GM10248 (cell line): ENCODE results near the gene STXBP6.

Source experiments
- CTCF ChIA-PET: fragments of 300-600 bp; sonication (Branson Sonifier 250); formaldehyde crosslinking; extraction: SDS; loops from one replicate; lab custom pipeline; 2021; ENCODE audit warnings: antibody characterized with exemption; lab: Yijun Ruan, JAX
- POLR2A ChIA-PET: fragments of 350-650 bp; sonication (Branson Sonifier 250); formaldehyde crosslinking; extraction: SDS; loops from one replicate; lab custom pipeline; 2020; ENCODE audit warnings: antibody characterized with exemption; lab: Yijun Ruan, JAX
- DNase-seq: peaks from one replicate; pipeline ENCODE4 v3.0.0; 2012; ENCODE audit errors: extremely low spot score
- TF ChIP-seq, protein P1 (sequence below): IDR thresholded peaks from 2 replicates; pipeline ENCODE4 v1.5.1; 2012; ENCODE audit warnings: mild to moderate bottlenecking, low read depth; ENCODE audit errors: extremely low read depth, missing control alignments, control extremely low read depth

Gene STXBP6

DNA sequence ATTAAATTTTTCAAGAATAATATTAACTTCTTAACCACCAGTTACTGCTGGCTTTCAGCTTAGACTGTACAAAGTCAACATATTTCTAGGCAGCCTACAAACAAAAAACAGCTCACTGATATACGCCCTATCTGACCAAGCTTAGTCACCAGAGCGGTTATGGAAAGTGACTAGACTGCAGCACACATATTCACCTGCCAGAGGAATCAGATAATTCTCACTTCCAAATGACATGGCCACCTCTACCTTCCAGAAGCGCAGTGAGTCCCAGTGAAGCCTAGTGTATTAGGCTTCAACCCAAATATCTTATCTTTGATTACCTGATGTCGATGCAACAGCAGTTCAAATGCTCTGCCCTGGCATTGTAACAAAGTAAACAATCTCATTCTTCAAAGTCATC is 8.5 kb downstream of the STXBP6 start:
- DNase-seq, result no peak
- TF ChIP-seq, protein P1, sequence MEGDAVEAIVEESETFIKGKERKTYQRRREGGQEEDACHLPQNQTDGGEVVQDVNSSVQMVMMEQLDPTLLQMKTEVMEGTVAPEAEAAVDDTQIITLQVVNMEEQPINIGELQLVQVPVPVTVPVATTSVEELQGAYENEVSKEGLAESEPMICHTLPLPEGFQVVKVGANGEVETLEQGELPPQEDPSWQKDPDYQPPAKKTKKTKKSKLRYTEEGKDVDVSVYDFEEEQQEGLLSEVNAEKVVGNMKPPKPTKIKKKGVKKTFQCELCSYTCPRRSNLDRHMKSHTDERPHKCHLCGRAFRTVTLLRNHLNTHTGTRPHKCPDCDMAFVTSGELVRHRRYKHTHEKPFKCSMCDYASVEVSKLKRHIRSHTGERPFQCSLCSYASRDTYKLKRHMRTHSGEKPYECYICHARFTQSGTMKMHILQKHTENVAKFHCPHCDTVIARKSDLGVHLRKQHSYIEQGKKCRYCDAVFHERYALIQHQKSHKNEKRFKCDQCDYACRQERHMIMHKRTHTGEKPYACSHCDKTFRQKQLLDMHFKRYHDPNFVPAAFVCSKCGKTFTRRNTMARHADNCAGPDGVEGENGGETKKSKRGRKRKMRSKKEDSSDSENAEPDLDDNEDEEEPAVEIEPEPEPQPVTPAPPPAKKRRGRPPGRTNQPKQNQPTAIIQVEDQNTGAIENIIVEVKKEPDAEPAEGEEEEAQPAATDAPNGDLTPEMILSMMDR, result no peak
- POLR2A ChIA-PET, result no interaction called here

DNA sequence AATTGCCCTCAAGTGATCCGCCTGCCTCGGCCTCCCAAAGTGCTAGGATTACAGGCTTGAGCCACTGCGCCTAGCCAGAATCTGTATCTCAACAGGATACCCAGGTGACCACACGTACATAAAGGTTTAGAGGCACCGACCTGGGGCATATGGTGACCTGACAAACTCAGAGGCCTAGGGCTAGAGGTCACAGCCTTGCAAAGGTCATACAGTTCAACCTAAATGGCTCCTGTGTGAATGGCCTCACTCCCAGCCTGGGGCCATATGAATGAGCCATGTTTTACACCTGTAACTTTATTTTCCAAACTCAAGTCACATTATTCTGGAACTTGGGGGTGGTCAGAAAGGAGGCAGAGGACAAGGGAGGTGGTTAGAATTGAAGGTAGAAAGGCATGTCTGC is 10.0 kb downstream of the STXBP6 start:
- POLR2A ChIA-PET, result no interaction called here
- CTCF ChIA-PET, result no interaction called here
- TF ChIP-seq, protein P1, result no peak
- DNase-seq, result no peak

More for the DNA sequence above, 8.5 kb downstream of the STXBP6 start:
- CTCF ChIA-PET, result interaction anchor here (1.0 to 1.3 kb wide), 2 partner anchors 12 to 331 kb away, joined by 3 read pairs; no protein-coding TSS in a partner anchor

DNA sequence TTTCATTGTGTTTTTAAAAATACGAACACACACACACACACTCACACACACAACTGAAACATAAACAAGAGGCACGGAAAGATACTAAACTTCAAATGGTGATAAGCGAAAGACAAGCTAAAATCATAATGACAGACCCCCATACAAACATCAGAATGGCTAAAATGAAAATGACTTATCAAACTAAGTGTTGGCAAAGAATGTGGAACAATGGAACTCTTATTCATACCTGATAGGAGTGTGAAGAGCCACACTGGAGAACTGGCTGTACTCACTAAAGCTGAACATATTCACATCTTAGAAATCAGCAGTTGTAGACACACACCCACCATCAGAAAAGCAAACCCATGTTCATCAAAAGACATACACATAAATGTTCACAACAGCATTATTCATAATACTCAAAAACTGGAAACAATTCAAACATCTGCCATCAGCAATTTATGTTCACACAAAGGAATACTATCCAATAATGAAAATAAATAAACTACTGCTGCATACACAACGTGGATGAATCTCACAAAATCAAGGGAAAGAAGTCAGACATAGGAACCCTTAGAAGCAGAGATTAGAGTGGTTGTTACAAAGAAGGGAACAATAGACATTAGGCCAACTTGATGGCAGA is 11.8 kb downstream of the STXBP6 start:
- TF ChIP-seq, protein P1, result no peak
- CTCF ChIA-PET, result no interaction called here
- POLR2A ChIA-PET, result no interaction called here
- DNase-seq, result no peak

DNA sequence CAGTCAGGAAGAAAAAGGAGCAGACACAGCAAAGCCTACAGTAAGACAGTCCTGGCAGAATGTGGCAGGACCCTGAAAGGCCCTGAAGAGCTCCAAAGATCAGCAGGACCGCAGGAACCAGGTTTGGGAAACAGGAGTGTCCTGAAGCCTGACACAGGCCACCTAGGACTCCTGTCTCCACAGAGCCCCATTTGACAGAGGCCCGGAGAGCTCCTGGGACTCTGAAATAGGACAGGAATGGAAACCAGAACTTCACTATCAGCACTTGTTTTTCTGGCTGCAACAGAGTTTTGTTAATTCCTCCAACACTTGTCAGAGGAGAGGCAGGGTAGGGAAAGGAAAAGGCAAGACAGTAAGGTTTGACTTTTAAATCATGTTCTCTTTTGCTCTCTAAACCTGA is 12.9 kb downstream of the STXBP6 start:
- ChIA-PET CTCF (no interaction called here), POLR2A (no interaction called here)
- no peak for DNase-seq
- TF ChIP-seq, protein P1, result no peak

DNA sequence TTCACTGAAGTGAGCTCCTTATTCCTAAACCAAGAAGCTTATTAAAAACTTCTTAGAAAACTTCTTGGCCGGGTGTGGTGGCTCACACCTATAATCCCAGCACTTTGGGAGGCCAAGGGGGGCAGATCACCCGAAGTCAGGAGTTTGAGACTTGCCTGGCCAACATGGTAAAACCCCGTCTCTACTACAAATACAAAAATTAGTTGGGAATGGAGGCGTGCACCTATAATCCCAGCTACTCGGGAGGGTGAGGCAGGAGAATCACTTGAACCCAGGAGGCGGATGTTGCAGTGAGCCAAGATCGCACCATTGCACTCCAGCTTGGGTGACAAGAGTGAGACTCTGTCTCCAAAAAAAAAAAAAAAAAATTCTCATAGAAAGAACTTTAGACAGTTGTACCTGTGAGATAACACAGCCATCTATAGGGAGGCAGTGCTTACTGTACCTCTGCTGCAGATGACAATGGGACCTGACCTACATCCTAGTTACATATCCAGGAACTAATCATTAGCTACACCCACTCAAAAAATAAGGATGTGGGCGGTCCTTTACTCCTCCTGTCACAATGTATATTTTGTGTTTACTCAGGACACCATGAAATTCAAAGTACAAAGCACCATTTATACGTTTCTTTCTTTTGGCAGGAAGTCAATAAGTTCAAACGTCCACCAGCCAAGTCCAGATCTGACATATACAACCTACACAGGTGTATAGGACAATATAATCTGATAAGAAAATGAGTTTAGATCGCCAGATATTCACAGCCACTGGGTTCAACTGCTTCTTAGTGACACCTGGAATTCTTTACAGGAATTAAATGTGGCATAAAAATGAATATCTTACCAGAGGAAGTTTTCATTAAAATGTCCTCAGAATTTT is 14.9 kb downstream of the STXBP6 start:
- ChIA-PET POLR2A (interaction anchor here (0.7 kb wide), 1 partner anchor 375 kb away, joined by 12 read pairs; no protein-coding TSS in a partner anchor), CTCF (no interaction called here)
- TF ChIP-seq, protein P1, result no peak
- DNase-seq, result no peak

DNA sequence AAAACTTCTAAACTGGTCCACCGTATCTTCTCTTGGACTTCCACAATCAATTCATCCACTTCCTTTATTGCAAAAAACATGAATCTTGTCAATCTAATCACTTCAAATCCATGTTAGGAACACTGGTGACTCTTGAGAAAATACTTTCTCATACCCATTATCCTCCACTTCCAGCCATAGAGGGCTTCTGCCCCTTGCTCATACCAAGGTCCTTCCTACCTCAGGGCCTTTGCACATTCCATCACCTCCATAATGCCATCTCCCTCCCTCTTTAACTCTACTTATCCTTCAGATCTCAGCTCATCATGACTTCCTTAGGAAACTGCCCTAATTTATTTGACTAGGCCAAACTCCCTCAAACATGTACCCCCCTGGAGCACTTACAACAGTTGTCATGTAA is 16.6 kb downstream of the STXBP6 start:
- ChIA-PET CTCF (no interaction called here), POLR2A (no interaction called here)
- no peak for DNase-seq
- TF ChIP-seq, protein P1, result no peak
